ENCODE results near the gene CENPP.

Gene CENPP

DNA sequence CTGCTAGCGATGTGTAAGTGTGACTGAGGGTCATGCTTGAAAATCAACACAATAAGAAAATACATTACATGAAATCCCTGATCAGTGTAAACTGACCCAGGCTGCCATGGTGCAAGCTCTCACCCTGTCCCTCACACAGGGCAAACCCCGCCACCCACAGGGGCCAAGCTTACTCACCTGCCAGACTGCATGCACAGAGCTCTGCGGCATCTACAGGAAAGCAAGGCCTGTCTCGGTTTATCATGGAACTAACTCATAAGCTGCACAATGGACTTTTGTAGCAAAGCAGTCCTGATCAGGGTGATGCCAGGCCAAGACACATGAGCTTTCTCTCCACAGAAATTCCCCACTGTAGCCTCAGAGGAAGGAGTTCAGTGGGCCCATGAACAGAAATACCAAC is 334.5 kb downstream of the CENPP start:
- DNase-seq (ENCODE audit: low read depth), result no peak

DNA sequence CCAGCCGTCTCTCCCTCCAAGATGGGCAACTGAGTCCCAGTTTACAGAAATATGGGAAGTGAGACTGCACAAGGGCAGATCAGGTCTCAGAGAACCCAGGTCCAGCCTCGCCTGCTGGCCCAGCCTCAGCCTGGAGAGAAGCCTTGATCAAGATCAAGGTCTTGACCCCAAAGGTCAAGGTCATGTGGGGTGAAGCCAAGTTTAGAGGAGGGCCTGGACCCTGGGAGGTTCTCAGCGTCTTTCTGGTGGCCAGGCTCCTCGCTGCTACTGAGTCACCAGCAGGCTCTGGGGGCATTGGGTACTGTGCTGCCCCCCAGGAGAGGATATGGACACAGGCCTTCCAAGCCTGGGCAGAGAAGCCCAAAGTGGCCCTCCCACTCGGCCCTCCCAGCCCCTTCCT is 335.4 kb downstream of the CENPP start:
- no peak for DNase-seq (ENCODE audit: low read depth)

GRCh38 chr9:92661743-92662142 is 336.0 kb downstream of the CENPP start:
- DNase-seq (ENCODE audit: low read depth), result no peak

GRCh38 chr9:92663126-92663525 is 337.4 kb downstream of the CENPP start:
- no peak for DNase-seq (ENCODE audit: low read depth)

GRCh38 chr9:92663951-92664350 is 338.2 kb downstream of the CENPP start:
- DNase-seq (ENCODE audit: low read depth), result no peak

DNA sequence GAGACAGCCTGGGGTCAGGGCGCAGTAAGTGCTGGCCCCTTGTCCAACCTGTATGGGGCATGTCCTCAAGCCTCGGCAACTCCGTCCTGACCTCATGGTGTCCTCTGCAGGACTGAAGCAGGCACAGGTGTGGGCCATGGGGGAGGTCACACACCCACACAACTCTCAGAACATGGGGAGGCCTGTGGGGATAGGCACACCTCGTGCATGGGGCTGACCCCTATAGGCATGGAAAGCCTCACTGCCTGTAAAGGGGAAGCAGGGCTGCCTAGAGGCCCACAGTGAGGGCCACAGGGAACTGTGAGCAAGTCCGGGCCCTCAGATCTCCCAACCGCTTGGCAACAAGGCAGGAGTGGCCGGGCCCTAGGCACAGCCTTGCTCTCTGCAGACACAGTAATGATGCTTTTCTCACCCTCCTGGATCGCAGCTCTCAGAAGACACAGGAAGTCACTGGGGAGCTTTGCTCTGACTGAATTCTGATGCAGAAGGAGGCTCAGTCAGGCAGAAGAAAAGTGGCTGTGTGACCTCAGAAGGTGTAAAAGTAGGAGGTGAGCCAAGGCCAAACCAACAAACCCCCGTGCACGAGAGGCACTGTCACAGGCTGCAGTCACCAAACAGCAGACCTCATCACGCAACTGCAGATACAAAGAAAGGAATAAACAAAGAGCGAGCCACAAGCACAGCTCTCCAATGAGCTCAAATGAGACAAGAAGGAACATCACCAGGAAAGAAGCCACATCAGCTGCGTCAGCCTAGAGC is 338.8 kb downstream of the CENPP start:
- no peak for DNase-seq (ENCODE audit: low read depth)

GRCh38 chr9:92665836-92666235 is 340.1 kb downstream of the CENPP start:
- no peak for DNase-seq (ENCODE audit: low read depth)

GRCh38 chr9:92666236-92666635 is 340.5 kb downstream of the CENPP start:
- no peak for DNase-seq (ENCODE audit: low read depth)

DNA sequence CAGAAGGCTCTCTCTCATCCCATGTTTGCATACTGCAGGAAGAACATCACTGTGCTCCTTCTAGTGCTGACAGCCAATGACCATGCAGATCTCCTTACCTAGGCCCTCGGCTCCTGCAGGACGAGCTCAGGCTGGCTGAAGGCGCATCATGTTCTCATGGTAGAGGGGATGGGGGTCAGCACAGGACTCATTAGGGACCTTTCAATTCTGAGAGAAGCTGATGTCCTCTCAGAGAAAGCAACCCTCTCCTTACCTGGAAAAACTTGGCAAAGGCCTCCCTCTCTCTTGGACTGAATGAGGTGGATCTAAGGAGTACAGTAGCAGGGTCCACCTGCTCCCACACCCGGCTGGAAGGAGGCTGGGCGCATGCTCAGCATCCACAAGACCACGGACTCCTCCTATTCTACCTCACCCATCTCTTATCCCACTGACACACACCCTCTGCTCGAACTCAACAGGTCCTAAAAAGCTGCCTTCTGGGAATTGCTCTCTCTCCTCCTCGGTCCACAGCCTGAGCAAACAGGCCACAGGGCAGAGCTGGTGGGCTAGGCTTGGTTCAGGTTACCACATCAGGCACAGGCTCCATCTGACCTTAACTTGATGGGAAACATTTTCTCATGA is 341.3 kb downstream of the CENPP start:
- DNase-seq (ENCODE audit: low read depth), result no peak

DNA sequence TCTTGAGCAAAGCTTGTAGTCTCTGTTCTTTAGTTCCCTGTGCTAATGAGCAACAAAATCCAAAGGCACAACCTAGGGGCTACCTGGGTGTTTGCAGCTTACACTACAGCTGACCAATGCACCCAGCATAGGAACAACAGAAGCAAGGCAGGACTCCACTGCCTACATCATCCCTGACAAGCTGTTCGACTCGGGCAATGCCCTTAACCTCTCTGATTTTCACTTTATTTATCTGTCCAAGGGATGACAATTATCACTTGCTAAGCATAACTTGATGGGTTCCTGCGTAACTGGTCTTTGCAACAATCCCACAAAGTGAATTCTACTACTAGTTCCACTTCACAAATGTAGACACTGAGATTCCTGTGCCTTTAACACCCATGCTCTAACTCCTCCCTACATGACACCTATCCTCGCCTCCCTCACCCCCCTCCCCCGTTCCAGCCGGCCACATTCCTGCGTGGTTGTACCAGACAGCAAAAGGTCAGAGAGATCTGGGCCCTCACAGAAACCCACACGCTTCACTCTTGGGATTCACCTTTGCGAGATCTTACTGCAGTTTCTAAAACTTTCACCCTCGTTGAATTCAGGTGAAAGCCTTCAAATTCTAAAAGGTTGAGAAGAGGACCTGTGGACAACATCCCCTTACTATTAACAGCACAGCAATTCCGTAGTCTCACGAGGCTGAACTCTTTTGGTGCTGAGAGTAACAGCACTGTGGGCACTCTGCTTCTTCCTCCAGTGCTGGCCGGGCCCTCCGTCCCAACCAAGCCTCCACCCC is 343.2 kb downstream of the CENPP start:
- no peak for DNase-seq (ENCODE audit: low read depth)

- no peak for DNase-seq (ENCODE audit: low read depth)
These were observed 343.8 kb downstream of the CENPP start for GRCh38 chr9:92669527-92669889.

All from HS-27A (cell line).